Testis (tissue), 3 donors: ENCODE results near the gene COL13A1. TPM values are rescaled to one million over a fixed set of nuclear protein-coding genes. Genes with fewer than 3 reads are reported as not detected.

Experiments
- DNase-seq: peaks from one replicate; pipeline ENCODE4 v3.0.0-alpha.2; 2019
- H3K27ac ChIP-seq, 2 donors: fragments of 200-600 bp; sonication (generic); one replicate each; pipeline ENCODE4 v1.5.1; 2019
- H3K27me3 ChIP-seq: fragments of 200-600 bp; sonication (generic); one replicate; pipeline ENCODE4 v1.5.1; 2019
- H3K36me3 ChIP-seq: fragments of 200-600 bp; sonication (generic); one replicate; pipeline ENCODE4 v1.5.1; 2017; ENCODE audit warnings: low read depth; ENCODE audit errors: missing control alignments
- H3K4me1 ChIP-seq: fragments of 200-600 bp; sonication (generic); one replicate; pipeline ENCODE4 v1.5.1; 2019
- H3K4me3 ChIP-seq, 2 donors: fragments of 200-600 bp; sonication (generic); one replicate each; pipeline ENCODE4 v1.5.1; 2017 to 2019
- H3K9me3 ChIP-seq: fragments of 200-600 bp; sonication (generic); one replicate; pipeline ENCODE4 v1.5.1; 2017
- CTCF ChIP-seq, 3 experiments: fragments of 450-650 bp in 2 of 3; fragments of 200-600 bp in 1 of 3; sonication (generic) in 1 of 3; IDR thresholded peaks; one replicate each; pipeline ENCODE4 v1.5.1; 2016 to 2019; ENCODE audit warnings: antibody characterized with exemption in 3 of 3, mild to moderate bottlenecking in 2 of 3, moderate library complexity in 1 of 3
- POLR2A ChIP-seq: fragments of 450-650 bp; IDR thresholded peaks from one replicate; pipeline ENCODE4 v1.6.1; 2017; ENCODE audit warnings: antibody characterized with exemption, mild to moderate bottlenecking, moderate library complexity
- WGBS, 2 donors: methylation state at CpG; one replicate each; pipeline ENCODE4 v1.1.5; 2018; 5-methylcytosine and 5-hydroxymethylcytosine counted together
- intact Hi-C: fragments of 100-400 bp; cut with DNase I; formaldehyde crosslinking; loops from one replicate; pipeline ENCODE4 v1.15.1; 2023; ENCODE audit warnings: low total_unique reads
- polyA plus RNA-seq: library from polyadenylated mRNA; stranded (reverse); fragments of 350-450 nt; fragmentation: Illumina TruSeq; extraction: RNeasy Lipid Tissue Mini Kit (QIAGEN cat#74804); gene quantifications from one replicate; pipeline ENCODE4 v1.2.3, GENCODE V29; 2014; ENCODE audit warnings: low read depth, low replicate concordance; ENCODE audit not compliant: insufficient read depth
- total RNA-seq, 2 donors: library from RNA; depleted of rRNA; stranded (reverse); fragments of >200 nt; gene quantifications; one replicate each; pipeline ENCODE4 v1.2.3, GENCODE V29; 2016

Gene COL13A1
- total and polyA plus RNA-seq, 3 donors from 2014 or later: 0.94 to 2.5 (median 1.5) TPM

GRCh38 chr10:69786791-69787190, 14.9 kb upstream of the COL13A1 start:
- intact Hi-C loops: no loop called here
- Histone ChIP-seq H3K9me3 (no peaks in the 10 kb centered on the region), H3K4me3 (no peak overlapping the region), H3K27ac (no peak overlapping the region), H3K27me3 (no peaks in the 10 kb centered on the region), H3K36me3 (no peaks in the 10 kb centered on the region), H3K4me1 (no peaks in the 10 kb centered on the region)
- TF ChIP-seq POLR2A (no peak), CTCF (IDR thresholded peaks at IDR 0.05) (no peak)
- no peak for DNase-seq
- WGBS, 2 donors: 67 to 85% methylated on average over 1 of the region's 1 CpG

- intact Hi-C loops: no loop called here
- 89 to 100% methylated on average over 1 to 6 of the region's 6 CpGs for WGBS, 2 donors
- TF ChIP-seq POLR2A: no peak
- no peak for TF ChIP-seq CTCF (IDR thresholded peaks at IDR 0.05)
- H3K9me3 ChIP-seq: no peaks in the 10 kb centered on the region
- no peak overlapping the region for H3K27ac ChIP-seq
- H3K4me3 ChIP-seq: no peak overlapping the region
- no peaks in the 10 kb centered on the region for H3K4me1 ChIP-seq
- no peak for DNase-seq
- H3K36me3 ChIP-seq: no peaks in the 10 kb centered on the region
- no peaks in the 10 kb centered on the region for H3K27me3 ChIP-seq
Measured at GRCh38 chr10:69787681-69788080, 14.0 kb upstream of the COL13A1 start.

DNA sequence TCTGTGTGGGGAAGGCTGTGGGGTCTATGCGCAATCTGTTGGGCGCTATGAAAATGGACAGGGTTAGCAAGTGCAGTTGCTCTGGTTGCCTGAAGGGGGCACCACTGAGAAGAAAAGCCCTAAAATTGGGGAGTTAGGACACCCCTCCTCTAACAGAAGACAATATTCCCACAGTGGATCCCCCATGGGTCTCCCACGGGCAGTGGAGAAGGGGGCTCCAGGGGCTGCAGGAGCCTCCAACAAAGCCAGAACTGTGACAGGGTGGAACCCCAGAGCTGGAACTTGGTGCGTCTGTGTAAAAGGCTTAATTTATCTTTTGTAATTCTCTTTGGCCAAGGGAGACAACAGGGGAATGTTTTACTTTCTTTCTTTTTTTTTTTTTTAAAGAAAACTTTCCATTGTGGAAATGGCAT, 12.5 kb upstream of the COL13A1 start:
- H3K4me3 ChIP-seq: no peak overlapping the region
- no peaks in the 10 kb centered on the region for H3K36me3 ChIP-seq
- H3K27ac ChIP-seq: no peak overlapping the region
- no peaks in the 10 kb centered on the region for H3K9me3 ChIP-seq
- intact Hi-C loops: no loop called here
- 48 to 59% methylated on average over 4 of the region's 4 CpGs for WGBS, 2 donors
- no peaks in the 10 kb centered on the region for H3K27me3 ChIP-seq
- no peaks in the 10 kb centered on the region for H3K4me1 ChIP-seq
- TF ChIP-seq CTCF (IDR thresholded peaks at IDR 0.05): peak; percentile 30 to 74 (median 61)
- no peak for TF ChIP-seq POLR2A
- DNase-seq: no peak

- no peak for TF ChIP-seq POLR2A
- TF ChIP-seq CTCF (IDR thresholded peaks at IDR 0.05): no peak
- no peaks in the 10 kb centered on the region for H3K36me3 ChIP-seq
- intact Hi-C loops: no loop called here
- H3K27me3 ChIP-seq: no peaks in the 10 kb centered on the region
- WGBS, 2 donors: 96 to 98% methylated on average over 5 of the region's 5 CpGs
- H3K4me1 ChIP-seq: no peaks in the 10 kb centered on the region
- no peak overlapping the region for H3K4me3 ChIP-seq
- no peaks in the 10 kb centered on the region for H3K9me3 ChIP-seq
- no peak overlapping the region for H3K27ac ChIP-seq
- no peak for DNase-seq
Measured at GRCh38 chr10:69791812-69792211, 9.9 kb upstream of the COL13A1 start.

DNA sequence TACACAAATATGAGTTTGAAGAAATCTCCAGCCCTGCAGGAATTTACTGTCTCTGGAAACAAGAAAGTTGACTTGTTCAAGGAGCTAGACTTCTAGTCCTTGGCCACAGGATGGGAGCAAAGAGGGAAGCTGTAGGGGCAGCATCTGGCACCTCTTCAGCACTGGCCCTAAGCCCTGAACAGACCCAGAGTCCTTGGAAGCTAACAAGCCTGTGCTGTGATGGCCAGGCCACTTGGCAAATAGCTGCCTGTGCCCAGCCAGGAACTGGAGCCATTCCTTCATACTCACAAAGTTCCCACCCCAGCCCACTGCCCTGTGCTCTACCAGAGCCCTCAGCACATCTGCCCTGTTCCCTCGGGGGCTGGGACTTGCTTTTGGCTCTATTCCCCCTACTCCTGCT, 9.4 kb upstream of the COL13A1 start:
- no peak for DNase-seq
- Histone ChIP-seq H3K36me3 (no peaks in the 10 kb centered on the region), H3K4me3 (no peak overlapping the region), H3K4me1 (no peaks in the 10 kb centered on the region), H3K27me3 (no peaks in the 10 kb centered on the region), H3K27ac (no peak overlapping the region), H3K9me3 (no peaks in the 10 kb centered on the region)
- intact Hi-C loops: no loop called here
- TF ChIP-seq POLR2A (no peak), CTCF (IDR thresholded peaks at IDR 0.05) (no peak)
- 44 to 69% methylated on average over 1 of the region's 1 CpG for WGBS, 2 donors
